Kidney epithelial cell (primary cell): Measurements from ENCODE around the gene LRRC51. TPM values are rescaled to one million over a fixed set of nuclear protein-coding genes. Genes with fewer than 3 reads are reported as not detected.

Experiments
- DNase-seq: peaks from one replicate; pipeline ENCODE4 v3.0.0-alpha.2; 2010; ENCODE audit warnings: low read depth
- H3K27me3 ChIP-seq: 2 replicates; pipeline ENCODE4 v1.6.0; 2011; ENCODE audit warnings: low read length; ENCODE audit not compliant: control insufficient read depth, insufficient read depth
- H3K36me3 ChIP-seq: 2 replicates; pipeline ENCODE4 v1.5.1; 2011; ENCODE audit warnings: low read length; ENCODE audit not compliant: control insufficient read depth, insufficient read depth
- H3K4me3 ChIP-seq: 2 replicates; pipeline ENCODE4 v1.5.1; 2011; ENCODE audit warnings: low read depth, mild to moderate bottlenecking, control low read depth, low read length
- total RNA-seq: library from RNA; depleted of rRNA; stranded (reverse); fragments of >200 nt; gene quantifications from 2 replicates; pipeline ENCODE4 v1.2.3, GENCODE V29; 2015
- TF ChIP-seq, protein P1 (sequence below): IDR thresholded peaks from 2 replicates; pipeline ENCODE4 v1.5.1; 2011; ENCODE audit warnings: mild to moderate bottlenecking, moderate library complexity, low read length, control low read depth, inconsistent platforms; ENCODE audit not compliant: insufficient read depth, poor library complexity, severe bottlenecking

LRRC51 gene
- total RNA-seq, 1 donor from 2014 or later = 5.7 TPM

DNA sequence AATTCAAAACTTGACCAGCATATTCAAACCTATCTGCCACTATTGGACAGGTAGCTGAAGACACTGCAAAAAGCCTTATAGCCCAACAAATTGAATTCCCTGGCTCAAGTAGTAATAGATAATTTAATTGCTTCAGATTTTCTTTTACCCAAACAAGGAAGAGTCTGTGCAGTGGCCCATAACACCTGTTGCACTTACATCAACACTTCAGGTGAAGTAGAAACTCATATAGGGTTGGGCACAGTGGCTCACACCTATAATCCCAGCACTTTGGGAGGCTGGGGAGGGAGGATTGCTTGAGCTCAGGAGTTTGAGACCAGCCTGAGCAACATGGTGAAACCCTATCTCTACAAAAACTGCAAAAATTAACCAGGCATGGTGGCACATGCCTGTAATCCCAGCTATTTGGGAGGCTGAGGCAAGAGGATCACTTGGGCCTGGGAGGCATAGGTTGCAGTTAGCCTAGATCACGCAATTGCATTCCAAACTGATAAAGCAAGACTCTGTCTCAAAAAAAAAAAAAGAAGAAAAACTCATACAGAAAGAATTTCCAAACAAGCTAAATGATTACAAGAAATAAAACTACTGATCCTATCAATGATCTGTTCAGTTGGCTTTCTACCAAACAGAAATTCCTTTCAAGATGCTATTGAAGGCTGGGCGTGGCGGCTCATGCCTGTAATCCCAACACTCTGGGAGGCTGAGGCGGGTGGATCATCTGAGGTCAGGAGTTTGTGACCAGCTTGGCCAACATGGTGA lies 64.3 kb downstream of the LRRC51 start:
- Histone ChIP-seq H3K36me3 (no peaks in the 10 kb centered on the region), H3K4me3 (no peak overlapping the region), H3K27me3 (no peaks in the 10 kb centered on the region)
- TF ChIP-seq, protein P1, sequence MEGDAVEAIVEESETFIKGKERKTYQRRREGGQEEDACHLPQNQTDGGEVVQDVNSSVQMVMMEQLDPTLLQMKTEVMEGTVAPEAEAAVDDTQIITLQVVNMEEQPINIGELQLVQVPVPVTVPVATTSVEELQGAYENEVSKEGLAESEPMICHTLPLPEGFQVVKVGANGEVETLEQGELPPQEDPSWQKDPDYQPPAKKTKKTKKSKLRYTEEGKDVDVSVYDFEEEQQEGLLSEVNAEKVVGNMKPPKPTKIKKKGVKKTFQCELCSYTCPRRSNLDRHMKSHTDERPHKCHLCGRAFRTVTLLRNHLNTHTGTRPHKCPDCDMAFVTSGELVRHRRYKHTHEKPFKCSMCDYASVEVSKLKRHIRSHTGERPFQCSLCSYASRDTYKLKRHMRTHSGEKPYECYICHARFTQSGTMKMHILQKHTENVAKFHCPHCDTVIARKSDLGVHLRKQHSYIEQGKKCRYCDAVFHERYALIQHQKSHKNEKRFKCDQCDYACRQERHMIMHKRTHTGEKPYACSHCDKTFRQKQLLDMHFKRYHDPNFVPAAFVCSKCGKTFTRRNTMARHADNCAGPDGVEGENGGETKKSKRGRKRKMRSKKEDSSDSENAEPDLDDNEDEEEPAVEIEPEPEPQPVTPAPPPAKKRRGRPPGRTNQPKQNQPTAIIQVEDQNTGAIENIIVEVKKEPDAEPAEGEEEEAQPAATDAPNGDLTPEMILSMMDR = no peak
- DNase-seq = peak; percentile 58

Other genes with a start within 250 kb of the LRRC51 start
- gene DEFB108B, start 247.7 kb upstream of the LRRC51 start, total RNA-seq = not detected in 2 replicates
- not detected in 2 replicates for gene DEFB131B, start 202.4 kb upstream of the LRRC51 start, total RNA-seq
- gene XNDC1N, start 152.3 kb upstream of the LRRC51 start, total RNA-seq = 2.2 and 7.1 TPM in 2 replicates
- 30.9 and 36.6 TPM in 2 replicates for gene RNF121, start 151.8 kb upstream of the LRRC51 start, total RNA-seq
- gene IL18BP, start 81.9 kb upstream of the LRRC51 start, total RNA-seq = 2.9 and 6.4 TPM in 2 replicates
- 144 and 157 TPM in 2 replicates for gene NUMA1, start 308 bp upstream of the LRRC51 start, total RNA-seq
- gene LAMTOR1, start 22.4 kb downstream of the LRRC51 start, total RNA-seq = 201 and 207 TPM in 2 replicates
- not detected in 2 replicates for gene TOMT, start 25.1 kb downstream of the LRRC51 start, total RNA-seq
- 31.7 and 31.8 TPM in 2 replicates for gene ANAPC15, start 31.8 kb downstream of the LRRC51 start, total RNA-seq
- 0.34 TPM in 1 of 2 replicates, not detected in the other for gene FOLR3, start 54.9 kb downstream of the LRRC51 start, total RNA-seq
- 0.55 and 1.7 TPM in 2 replicates for gene FOLR1, start 111.3 kb downstream of the LRRC51 start, total RNA-seq
- not detected in 2 replicates for gene FOLR2, start 135.9 kb downstream of the LRRC51 start, total RNA-seq
- gene INPPL1, start 143.9 kb downstream of the LRRC51 start, total RNA-seq = 93.1 and 113 TPM in 2 replicates
- gene PHOX2A, start 163.3 kb downstream of the LRRC51 start, total RNA-seq = not detected in 2 replicates